Gastroesophageal sphincter (tissue), 4 donors: ENCODE data around the gene EFNB2. TPM values are rescaled to one million over a fixed set of nuclear protein-coding genes. Genes with fewer than 3 reads are reported as not detected.

Source experiments
- ATAC-seq: fragments of 150-250 bp; one replicate; pipeline ENCODE4 v1.9.1; 2016; ENCODE audit warnings: mild to moderate bottlenecking, moderate library complexity
- H3K27ac ChIP-seq, 4 donors: fragments of 200-600 bp; sonication (generic) in 3 of 4; 1 replicate in 3 of 4; 2 replicates in 1 of 4; pipeline ENCODE4 v1.5.1; 2016 to 2019
- H3K27me3 ChIP-seq: fragments of 200-600 bp; sonication (generic); one replicate; pipeline ENCODE4 v1.5.1; 2019
- H3K36me3 ChIP-seq, 2 donors: fragments of 200-600 bp; sonication (generic); one replicate each; pipeline ENCODE4 v1.5.1; 2019; ENCODE audit warnings: control low read depth in 1 of 2
- H3K4me1 ChIP-seq, 3 donors: fragments of 200-600 bp; sonication (generic); 1 replicate in 2 of 3; 2 replicates in 1 of 3; pipeline ENCODE4 v1.5.1; 2016 to 2019; ENCODE audit warnings: control low read depth in 2 of 3
- H3K4me3 ChIP-seq, 2 donors: fragments of 200-600 bp; sonication (generic); one replicate each; pipeline ENCODE4 v1.5.1; 2019; ENCODE audit warnings: mild to moderate bottlenecking in 1 of 2, moderate library complexity in 1 of 2
- H3K9me3 ChIP-seq, 3 donors: fragments of 200-600 bp; sonication (generic); one replicate each; pipeline ENCODE4 v1.5.1; 2017 to 2019; ENCODE audit warnings: control low read depth in 2 of 3
- CTCF ChIP-seq, 4 experiments: fragments of 200-600 bp in 2 of 4; fragments of 450-650 bp in 2 of 4; sonication (generic) in 1 of 4; IDR thresholded peaks; one replicate each; pipeline ENCODE4 v1.5.1; 2017 to 2019; ENCODE audit warnings: antibody characterized with exemption in 4 of 4, mild to moderate bottlenecking in 2 of 4, moderate library complexity in 2 of 4
- EP300 ChIP-seq: sonication (generic); formaldehyde crosslinking; IDR thresholded peaks from one replicate; pipeline ENCODE4 v1.6.1; 2017; ENCODE audit warnings: antibody characterized with exemption, mild to moderate bottlenecking
- POLR2A ChIP-seq, 2 donors: fragments of 450-650 bp; IDR thresholded peaks; one replicate each; pipeline ENCODE4 v1.6.1; 2017; ENCODE audit warnings: antibody characterized with exemption in 2 of 2, mild to moderate bottlenecking in 2 of 2, moderate library complexity in 1 of 2
- POLR2AphosphoS5 ChIP-seq: sonication (generic); formaldehyde crosslinking; IDR thresholded peaks from one replicate; pipeline ENCODE4 v1.6.1; 2017; ENCODE audit warnings: antibody characterized with exemption
- WGBS, 2 donors: methylation state at CpG; one replicate each; pipeline ENCODE4 v1.1.5; 2018; ENCODE audit warnings: low coverage in 1 of 2; 5-methylcytosine and 5-hydroxymethylcytosine counted together
- total RNA-seq, 4 donors: library from RNA; depleted of rRNA; stranded (reverse); fragments of >200 nt; gene quantifications; one replicate each; pipeline ENCODE4 v1.1.0, GENCODE V29; 2016

The EFNB2 gene
- total RNA-seq, 4 donors from 2014 or later, result 13.7 to 39.7 (median 20.5) TPM

GRCh38 chr13:106561551-106562170 lies 26.2 kb upstream of the EFNB2 start:
- Histone ChIP-seq H3K27me3 (no peaks in the 10 kb centered on the region), H3K27ac (peak overlapping the region in 2 of 4 donors; percentile 36 to 38), H3K4me3 (no peak overlapping the region), H3K4me1 (peaks cover 26 to 98% (median 33%) of the 10 kb centered on the region in 3 donors), H3K36me3 (peaks cover 0 to 23% of the 10 kb centered on the region in 2 donors), H3K9me3 (no peaks in the 10 kb centered on the region)
- 34 to 75% methylated on average over 1 to 5 of the region's 6 CpGs for WGBS, 2 donors
- no peak for ATAC-seq
- TF ChIP-seq CTCF (IDR thresholded peaks at IDR 0.05) (no peak), POLR2AphosphoS5 (no peak), POLR2A (IDR thresholded peaks at IDR 0.05) (no peak), EP300 (no peak)

- ATAC-seq, result no peak
- TF ChIP-seq POLR2A (IDR thresholded peaks at IDR 0.05) (no peak), EP300 (no peak), CTCF (IDR thresholded peaks at IDR 0.05) (no peak), POLR2AphosphoS5 (no peak)
- H3K27ac ChIP-seq, result no peak overlapping the region
- H3K4me1 ChIP-seq, result peaks cover 26 to 94% (median 30%) of the 10 kb centered on the region in 3 donors
- no peaks in the 10 kb centered on the region for H3K9me3 ChIP-seq
- H3K27me3 ChIP-seq, result no peaks in the 10 kb centered on the region
- 55 to 71% methylated on average over 1 of the region's 1 CpG for whole genome bisulfite sequencing, 2 donors
- peaks cover 0 to 32% of the 10 kb centered on the region in 2 donors for H3K36me3 ChIP-seq
- no peak overlapping the region for H3K4me3 ChIP-seq
These were observed 25.4 kb upstream of the EFNB2 start for GRCh38 chr13:106560821-106561220.

- peaks cover 16 to 88% (median 19%) of the 10 kb centered on the region in 3 donors for H3K4me1 ChIP-seq
- peaks cover 3 to 55% of the 10 kb centered on the region in 2 donors for H3K36me3 ChIP-seq
- no peak overlapping the region for H3K4me3 ChIP-seq
- ATAC-seq, result no peak
- TF ChIP-seq POLR2A (IDR thresholded peaks at IDR 0.05) (no peak), POLR2AphosphoS5 (no peak), CTCF (IDR thresholded peaks at IDR 0.05) (no peak), EP300 (no peak)
- H3K27me3 ChIP-seq, result no peaks in the 10 kb centered on the region
- H3K27ac ChIP-seq, result peak overlapping the region in 2 of 4 donors; percentile 6 to 48
- H3K9me3 ChIP-seq, result no peaks in the 10 kb centered on the region
These were observed 23.1 kb upstream of the EFNB2 start for GRCh38 chr13:106558527-106558926.

- peaks cover 6 to 74% (median 13%) of the 10 kb centered on the region in 3 donors for H3K4me1 ChIP-seq
- H3K27ac ChIP-seq, result no peak overlapping the region
- TF ChIP-seq POLR2A (IDR thresholded peaks at IDR 0.05) (no peak), POLR2AphosphoS5 (no peak), CTCF (IDR thresholded peaks at IDR 0.05) (no peak), EP300 (no peak)
- H3K9me3 ChIP-seq, result no peaks in the 10 kb centered on the region
- no peak overlapping the region for H3K4me3 ChIP-seq
- 83 to 90% methylated on average over 4 of the region's 4 CpGs for WGBS, 2 donors
- peaks cover 3 to 64% of the 10 kb centered on the region in 2 donors for H3K36me3 ChIP-seq
- H3K27me3 ChIP-seq, result no peaks in the 10 kb centered on the region
- ATAC-seq, result no peak
These were observed 20.3 kb upstream of the EFNB2 start for GRCh38 chr13:106555631-106556328.

GRCh38 chr13:106551751-106552150 lies 16.3 kb upstream of the EFNB2 start:
- ATAC-seq, result no peak
- Histone ChIP-seq H3K9me3 (no peaks in the 10 kb centered on the region), H3K27me3 (no peaks in the 10 kb centered on the region), H3K27ac (no peak overlapping the region), H3K4me1 (peaks cover 4 to 56% (median 8%) of the 10 kb centered on the region in 3 donors), H3K4me3 (no peak overlapping the region), H3K36me3 (peaks cover 3 to 44% of the 10 kb centered on the region in 2 donors)
- 91 to 100% methylated on average over 3 of the region's 3 CpGs for WGBS, 2 donors
- TF ChIP-seq POLR2AphosphoS5 (no peak), EP300 (no peak), POLR2A (IDR thresholded peaks at IDR 0.05) (no peak), CTCF (IDR thresholded peaks at IDR 0.05) (no peak)
